ENCODE measurements around the gene OBSL1. TPM values are rescaled to one million over a fixed set of nuclear protein-coding genes. Genes with fewer than 3 reads are reported as not detected.

Gene OBSL1
- total and polyA plus RNA-seq, 7 experiments from 2014 or later, result 0.19 to 7.1 (median 4.0) TPM; not detected in 4

DNA sequence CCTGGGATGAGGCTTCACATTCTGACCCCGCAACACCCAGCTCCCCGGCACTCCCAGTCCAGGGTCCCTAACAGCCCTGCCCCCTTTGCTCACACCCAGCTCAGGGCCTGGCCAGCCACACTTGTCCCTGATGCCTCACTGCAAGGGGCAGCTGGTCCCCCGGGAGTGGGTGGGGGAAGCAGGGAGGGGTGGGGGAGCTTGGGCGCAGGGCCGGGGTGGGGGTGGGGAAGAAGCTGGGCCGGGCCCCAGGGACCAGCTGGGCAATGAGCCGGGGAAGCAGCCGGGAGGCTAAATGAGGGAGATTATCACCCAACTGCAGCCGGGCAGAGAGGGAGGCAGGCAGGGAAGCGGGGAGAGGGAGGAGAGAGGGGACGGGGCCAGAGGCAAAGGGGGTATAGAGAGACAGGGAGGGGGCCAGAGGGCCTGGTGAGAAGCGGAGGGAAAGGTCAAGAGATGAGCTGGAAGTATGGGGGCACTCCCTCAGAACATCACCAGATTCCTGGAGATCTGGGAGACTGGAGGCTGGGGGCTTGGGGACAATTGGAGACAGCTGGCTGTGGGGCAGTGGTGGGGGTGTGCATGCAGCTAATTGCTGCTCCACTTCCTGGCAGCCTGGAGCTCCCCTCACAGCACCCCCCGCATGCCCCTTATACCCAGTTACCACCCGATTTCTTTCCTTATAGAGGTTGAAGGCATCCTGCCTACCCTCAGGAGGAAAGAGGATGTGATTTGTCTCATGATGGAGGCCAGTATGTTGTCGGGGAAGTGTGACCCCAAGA is 59.6 kb downstream of the OBSL1 start:
- H3K9me3 ChIP-seq (ENCODE audit: control insufficient read depth in 2 of 3, low read length in 3 of 3), result no peaks in the 10 kb centered on the region
- H3K27ac Mint-ChIP-seq, result no peak overlapping the region
- peaks cover 0 to 6% (median 0%) of the 10 kb centered on the region in 3 experiments for H3K36me3 ChIP-seq (ENCODE audit: control insufficient read depth in 2 of 3, insufficient read depth in 3 of 3, low read length in 3 of 3)
- DNase-seq (no peak), ATAC-seq (no peak)
- peaks cover 0 to 5% (median 0%) of the 10 kb centered on the region in 11 donors for H3K9me3 Mint-ChIP-seq
- peaks cover 0 to 7% (median 2%) of the 10 kb centered on the region in 5 donors for H3K36me3 Mint-ChIP-seq
- H3K4me1 ChIP-seq (ENCODE audit: control insufficient read depth in 2 of 2, insufficient read depth in 2 of 2, low read length in 2 of 2), result peaks cover 0 to 12% of the 10 kb centered on the region in 2 donors
- ChIA-PET POLR2A (interaction anchor here (0.6 kb wide), 2 partner anchors 101 to 406 kb away, joined by 3 read pairs; no protein-coding TSS in a partner anchor), CTCF (interaction anchor here (1.5 kb wide), 1 partner anchor 18 kb away, joined by 10 read pairs; no protein-coding TSS in a partner anchor)
- peaks cover 58 to 69% (median 62%) of the 10 kb centered on the region in 5 donors for H3K27me3 Mint-ChIP-seq
- no peak overlapping the region for H3K4me3 ChIP-seq (ENCODE audit: low read length)
- intact Hi-C loops (cut with micrococcal nuclease), result no loop called here
- H3K27ac ChIP-seq (ENCODE audit: low read depth, low read length), result no peak overlapping the region
- peaks cover 0 to 12% of the 10 kb centered on the region in 2 donors for H3K27me3 ChIP-seq (ENCODE audit: control insufficient read depth in 2 of 2, insufficient read depth in 2 of 2, low read length in 2 of 2)
- peaks cover 14 to 34% (median 28%) of the 10 kb centered on the region in 7 donors for H3K4me1 Mint-ChIP-seq
- peak overlapping the region in 1 of 10 donors; percentile 29 for H3K4me3 Mint-ChIP-seq

DNA sequence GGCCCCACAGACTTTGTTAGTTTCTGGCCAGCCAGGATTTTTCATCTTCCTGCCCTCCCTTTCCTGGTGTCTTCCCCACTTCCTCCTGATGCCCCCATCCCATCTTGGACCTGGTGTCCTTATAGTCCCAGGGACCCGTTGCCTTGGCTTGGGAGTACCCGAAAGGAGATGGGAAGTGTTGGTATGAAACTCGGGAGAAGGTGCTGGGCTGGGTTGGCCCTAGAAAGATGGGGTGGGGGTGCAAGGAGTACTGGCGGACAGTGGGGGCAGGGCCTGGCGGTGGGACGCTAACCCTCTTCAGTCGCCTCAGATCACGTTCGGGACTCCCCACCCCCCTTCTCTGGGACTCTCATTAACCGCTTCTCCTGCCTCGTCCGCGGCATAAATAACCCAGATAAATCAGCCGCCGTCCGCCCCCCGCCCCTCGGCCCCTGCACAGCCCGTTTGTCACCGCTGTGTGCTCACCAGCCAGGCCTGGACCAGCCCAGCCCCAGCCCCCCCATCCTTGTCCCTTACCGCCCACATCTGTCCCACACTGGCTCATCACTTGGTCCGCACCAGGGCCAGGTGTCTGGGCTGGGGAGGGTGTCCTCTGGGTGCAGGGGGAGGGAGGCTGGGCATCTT is 60.7 kb downstream of the OBSL1 start:
- no peak overlapping the region for H3K4me3 ChIP-seq (ENCODE audit: low read length)
- Mint-ChIP-seq H3K4me3 (peak overlapping the region in 7 of 10 donors; percentile 35 to 78 (median 68)), H3K27ac (no peak overlapping the region), H3K27me3 (peaks cover 47 to 58% (median 51%) of the 10 kb centered on the region in 5 donors), H3K9me3 (peaks cover 0 to 5% (median 0%) of the 10 kb centered on the region in 11 donors), H3K4me1 (peaks cover 14 to 30% (median 28%) of the 10 kb centered on the region in 7 donors), H3K36me3 (peaks cover 0 to 17% (median 12%) of the 10 kb centered on the region in 5 donors)
- no peak for ATAC-seq
- no peak for DNase-seq
- ChIA-PET CTCF (interaction anchor here (0.8 to 1.7 kb wide), 5 partner anchors 11 to 19 kb away, joined by 4 to 10 read pairs (median 6); partner anchors contain the start of gene GMPPA), POLR2A (interaction anchor here (0.5 to 0.6 kb wide), 2 partner anchors 33 to 100 kb away, joined by 3 read pairs; partner anchors contain the start of gene TMEM198)
- H3K4me1 ChIP-seq (ENCODE audit: control insufficient read depth in 2 of 2, insufficient read depth in 2 of 2, low read length in 2 of 2), result peaks cover 0 to 12% of the 10 kb centered on the region in 2 donors
- H3K36me3 ChIP-seq (ENCODE audit: control insufficient read depth in 2 of 3, insufficient read depth in 3 of 3, low read length in 3 of 3), result peaks cover 0 to 17% (median 0%) of the 10 kb centered on the region in 3 experiments
- no peaks in the 10 kb centered on the region for H3K9me3 ChIP-seq (ENCODE audit: control insufficient read depth in 2 of 3, low read length in 3 of 3)
- H3K27me3 ChIP-seq (ENCODE audit: control insufficient read depth in 2 of 2, insufficient read depth in 2 of 2, low read length in 2 of 2), result peaks cover 0 to 8% of the 10 kb centered on the region in 2 donors
- intact Hi-C loops (cut with micrococcal nuclease), result no loop called here
- H3K27ac ChIP-seq (ENCODE audit: low read depth, low read length), result no peak overlapping the region

DNA sequence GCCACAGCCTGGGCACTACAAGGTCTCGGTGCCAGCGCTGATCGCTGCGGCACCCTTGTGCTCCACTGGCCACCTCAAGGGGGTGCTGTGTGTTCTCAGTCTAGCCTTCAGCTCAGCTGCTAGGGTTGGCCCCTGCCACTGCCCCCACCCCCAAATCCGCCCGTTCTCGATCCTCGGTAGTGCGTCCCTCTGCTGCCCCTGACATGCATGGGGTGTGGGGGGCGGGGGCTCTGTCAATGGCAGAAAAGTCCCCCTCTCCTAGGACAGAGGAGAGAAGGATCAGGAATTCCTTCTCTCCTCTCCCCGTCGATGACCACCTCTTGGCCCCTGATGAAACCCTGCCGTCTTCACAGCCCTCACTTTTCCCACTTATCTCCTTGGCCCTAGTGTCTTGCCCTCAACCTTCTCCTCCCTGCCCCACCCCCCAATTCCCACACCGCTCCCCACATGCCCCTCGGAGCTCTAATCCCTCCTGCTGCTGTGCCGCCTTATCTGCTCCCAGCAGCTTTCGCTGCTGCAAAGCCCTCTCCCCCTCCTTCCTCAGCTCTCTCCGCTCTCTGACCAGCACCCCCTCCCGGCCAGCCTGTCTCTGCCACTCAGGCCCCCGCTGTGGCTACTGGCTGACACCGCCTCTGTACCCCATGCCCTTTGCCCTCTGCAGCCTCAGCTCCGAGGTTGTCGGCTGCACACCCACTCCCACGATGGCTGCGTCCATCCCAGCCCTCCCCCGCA is 61.4 kb downstream of the OBSL1 start:
- Mint-ChIP-seq H3K27me3 (peaks cover 40 to 55% (median 45%) of the 10 kb centered on the region in 5 donors), H3K4me1 (peaks cover 14 to 30% (median 27%) of the 10 kb centered on the region in 7 donors), H3K9me3 (peaks cover 0 to 5% (median 0%) of the 10 kb centered on the region in 11 donors), H3K36me3 (peaks cover 4 to 23% (median 13%) of the 10 kb centered on the region in 5 donors), H3K4me3 (peak overlapping the region; percentile 23 to 82 (median 67)), H3K27ac (no peak overlapping the region)
- Histone ChIP-seq H3K27me3 (ENCODE audit: control insufficient read depth in 2 of 2, insufficient read depth in 2 of 2, low read length in 2 of 2) (peaks cover 0 to 8% of the 10 kb centered on the region in 2 donors), H3K4me1 (ENCODE audit: control insufficient read depth in 2 of 2, insufficient read depth in 2 of 2, low read length in 2 of 2) (peaks cover 0 to 12% of the 10 kb centered on the region in 2 donors), H3K9me3 (ENCODE audit: control insufficient read depth in 2 of 3, low read length in 3 of 3) (no peaks in the 10 kb centered on the region), H3K36me3 (ENCODE audit: control insufficient read depth in 2 of 3, insufficient read depth in 3 of 3, low read length in 3 of 3) (peaks cover 0 to 24% (median 0%) of the 10 kb centered on the region in 3 experiments), H3K27ac (ENCODE audit: low read depth, low read length) (no peak overlapping the region), H3K4me3 (ENCODE audit: low read length) (no peak overlapping the region)
- DNase-seq (peak in 8 of 9 donors; percentile 28 to 55 (median 46)), ATAC-seq (peak; percentile 84)
- CTCF ChIA-PET, result interaction anchor here (0.6 to 1.7 kb wide), 5 partner anchors 11 to 21 kb away, joined by 3 to 8 read pairs (median 5); partner anchors contain the start of gene GMPPA
- POLR2A ChIA-PET, result interaction anchor here (0.5 kb wide), 1 partner anchor 34 kb away, joined by 3 read pairs; the partner anchor contains the start of gene TMEM198
- intact Hi-C loops (cut with micrococcal nuclease), result loop anchor here (1.0 to 2.0 kb wide), 4 partner anchors 12 to 21 kb away; partner anchors contain the start of gene GMPPA (in 1 of the 2)

DNA sequence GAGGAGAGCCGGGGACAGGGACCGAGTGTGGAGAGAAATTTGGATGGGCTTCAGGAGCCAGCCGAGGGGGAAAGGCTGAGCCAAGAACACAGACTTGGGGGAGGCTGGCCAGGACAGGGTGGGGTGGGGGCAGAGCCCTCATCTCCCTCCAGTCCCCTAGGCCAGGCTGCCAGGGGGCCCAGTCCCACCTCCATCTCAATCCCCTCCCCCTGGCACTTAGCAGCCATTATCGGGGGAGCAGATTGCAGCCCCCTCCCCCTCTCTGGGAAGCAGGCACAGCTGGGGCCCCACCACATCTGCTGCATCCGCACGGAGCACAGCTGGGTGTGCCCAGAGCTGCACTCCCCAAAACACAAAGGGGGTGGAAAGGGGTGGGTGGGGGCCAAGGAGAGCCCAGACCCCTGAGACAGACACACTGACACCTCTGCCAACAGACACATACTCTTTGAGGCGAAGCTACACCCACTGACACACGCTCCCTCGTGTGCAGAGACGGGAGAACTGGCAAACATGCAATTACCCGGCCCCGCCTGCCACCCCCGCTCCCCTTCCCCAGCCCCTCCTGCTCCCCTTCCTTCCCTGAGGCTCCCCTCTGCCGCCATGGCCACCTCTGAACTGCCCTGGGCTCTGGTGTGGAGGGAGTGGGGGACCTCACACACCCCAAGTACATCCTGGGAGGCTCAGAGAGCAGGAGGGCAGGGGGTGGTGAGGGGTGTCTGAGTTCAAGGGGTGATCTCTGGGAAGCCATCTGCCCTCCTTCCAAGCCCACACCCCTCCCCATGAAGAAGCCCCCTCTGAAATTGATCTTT is 62.2 kb downstream of the OBSL1 start:
- Histone ChIP-seq H3K4me1 (ENCODE audit: control insufficient read depth in 2 of 2, insufficient read depth in 2 of 2, low read length in 2 of 2) (peaks cover 0 to 12% of the 10 kb centered on the region in 2 donors), H3K27ac (ENCODE audit: low read depth, low read length) (no peak overlapping the region), H3K4me3 (ENCODE audit: low read length) (no peak overlapping the region), H3K9me3 (ENCODE audit: control insufficient read depth in 2 of 3, low read length in 3 of 3) (no peaks in the 10 kb centered on the region), H3K36me3 (ENCODE audit: control insufficient read depth in 2 of 3, insufficient read depth in 3 of 3, low read length in 3 of 3) (peaks cover 0 to 32% (median 0%) of the 10 kb centered on the region in 3 experiments), H3K27me3 (ENCODE audit: control insufficient read depth in 2 of 2, insufficient read depth in 2 of 2, low read length in 2 of 2) (peaks cover 0 to 8% of the 10 kb centered on the region in 2 donors)
- Mint-ChIP-seq H3K4me3 (peak overlapping the region in 9 of 10 donors; percentile 23 to 82 (median 68)), H3K27me3 (peaks cover 36 to 49% (median 40%) of the 10 kb centered on the region in 5 donors), H3K4me1 (peaks cover 14 to 29% (median 25%) of the 10 kb centered on the region in 7 donors), H3K27ac (no peak overlapping the region), H3K9me3 (peaks cover 0 to 5% (median 0%) of the 10 kb centered on the region in 11 donors), H3K36me3 (peaks cover 9 to 31% (median 20%) of the 10 kb centered on the region in 5 donors)
- DNase-seq, result no peak
- ChIA-PET POLR2A (no interaction called here), CTCF (interaction anchor here (1.4 to 1.7 kb wide), 3 partner anchors 10 to 21 kb away, joined by 5 to 8 read pairs (median 6); partner anchors contain the start of gene GMPPA)
- intact Hi-C loops (cut with micrococcal nuclease), result loop anchor here (1.0 to 2.0 kb wide), 4 partner anchors 11 to 22 kb away; partner anchors contain the start of gene GMPPA (in 1 of the 2)
- peak; percentile 24 for ATAC-seq

DNA sequence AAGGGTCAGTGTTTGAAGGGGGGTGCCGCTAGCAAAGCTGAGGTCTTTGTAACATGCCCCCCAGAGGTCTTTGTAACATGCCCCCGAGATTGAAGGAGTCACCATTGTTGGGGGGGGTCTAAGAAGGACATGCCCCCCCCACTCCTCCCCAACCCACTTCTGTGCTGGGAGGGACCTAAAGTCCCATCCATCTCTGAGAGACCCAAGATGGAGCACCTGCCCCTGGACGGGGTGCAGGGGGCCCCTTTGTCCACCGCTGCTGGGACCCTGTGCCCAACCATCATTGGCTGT is 63.0 kb downstream of the OBSL1 start:
- H3K4me3 ChIP-seq (ENCODE audit: low read length), result no peak overlapping the region
- ChIA-PET POLR2A (no interaction called here), CTCF (no interaction called here)
- no peak for DNase-seq
- Mint-ChIP-seq H3K4me3 (no peak overlapping the region), H3K36me3 (peaks cover 9 to 39% (median 21%) of the 10 kb centered on the region in 5 donors), H3K9me3 (peaks cover 0 to 5% (median 0%) of the 10 kb centered on the region in 11 donors), H3K27ac (no peak overlapping the region), H3K4me1 (peaks cover 11 to 24% (median 17%) of the 10 kb centered on the region in 7 donors), H3K27me3 (peaks cover 28 to 41% (median 32%) of the 10 kb centered on the region in 5 donors)
- peaks cover 0 to 40% (median 0%) of the 10 kb centered on the region in 3 experiments for H3K36me3 ChIP-seq (ENCODE audit: control insufficient read depth in 2 of 3, insufficient read depth in 3 of 3, low read length in 3 of 3)
- no peak for ATAC-seq
- H3K27me3 ChIP-seq (ENCODE audit: control insufficient read depth in 2 of 2, insufficient read depth in 2 of 2, low read length in 2 of 2), result peaks cover 0 to 8% of the 10 kb centered on the region in 2 donors
- H3K4me1 ChIP-seq (ENCODE audit: control insufficient read depth in 2 of 2, insufficient read depth in 2 of 2, low read length in 2 of 2), result peaks cover 0 to 12% of the 10 kb centered on the region in 2 donors
- H3K27ac ChIP-seq (ENCODE audit: low read depth, low read length), result no peak overlapping the region
- H3K9me3 ChIP-seq (ENCODE audit: control insufficient read depth in 2 of 3, low read length in 3 of 3), result no peaks in the 10 kb centered on the region
- intact Hi-C loops (cut with micrococcal nuclease), result loop anchor here in 1 of 2 donors (2.0 kb wide), 2 partner anchors 14 to 22 kb away; no protein-coding TSS in a partner anchor

Data from naive thymus-derived CD4-positive, alpha-beta T cell (primary cell).